PC-3 (cell line): ENCODE data around the gene RFC4. TPM values are rescaled to one million over a fixed set of nuclear protein-coding genes. Genes with fewer than 3 reads are reported as not detected.
A peak's percentile ranks its signal among the peaks of the same experiment; 100 is the strongest.

Experiments
- ATAC-seq: fragments of 200-7000 bp; cut with Tn5 transposase; 2 replicates; pipeline ENCODE4 v1.9.1; 2020; ENCODE audit warnings: mild to moderate bottlenecking, moderate library complexity
- BruUV-seq: library from RNA; stranded (reverse); fragments of 400-500 nt; replicated peaks from 2 replicates; lab custom pipeline; 2021; lab: Mats Ljungman, UMichigan
- CTCF ChIA-PET: fragments of 300-600 bp; sonication (Branson Sonifier 250); formaldehyde crosslinking; loops from one replicate; lab custom pipeline; 2022; ENCODE audit warnings: antibody characterized with exemption; lab: Charles Lee
- POLR2A ChIA-PET: fragments of 300-600 bp; sonication (Branson Sonifier 250); formaldehyde crosslinking; loops from one replicate; lab custom pipeline; 2022; ENCODE audit warnings: antibody characterized with exemption; ENCODE audit not compliant: unreplicated experiment; lab: Charles Lee
- DNase-seq: peaks from one replicate; pipeline ENCODE4 v3.0.0-alpha.2; 2015
- H2AFZ ChIP-seq: fragments of 300-600 bp; sonication (generic); 2 replicates; pipeline ENCODE4 v1.6.0; 2016; ENCODE audit warnings: antibody characterized with exemption, low read length
- H3F3A ChIP-seq: fragments of 300-600 bp; sonication (generic); one replicate; pipeline ENCODE4 v1.6.0; 2017; ENCODE audit warnings: antibody characterized with exemption, low read length, control low read depth, mild to moderate bottlenecking; ENCODE audit not compliant: unreplicated experiment
- H3K27ac ChIP-seq: fragments of 300-600 bp; sonication (generic); 2 replicates; pipeline ENCODE4 v1.5.1; 2016; ENCODE audit warnings: mild to moderate bottlenecking, low read length
- H3K27me3 ChIP-seq: fragments of 300-600 bp; sonication (generic); 2 replicates; pipeline ENCODE4 v1.6.1; 2016; ENCODE audit warnings: low read length, mixed read lengths
- H3K36me3 ChIP-seq: fragments of 300-600 bp; sonication (generic); 2 replicates; pipeline ENCODE4 v1.6.1; 2016; ENCODE audit warnings: low read depth, mixed run types, low read length, mixed read lengths
- H3K4me1 ChIP-seq: fragments of 300-600 bp; sonication (generic); 2 replicates; pipeline ENCODE4 v1.5.1; 2016; ENCODE audit warnings: low read length; ENCODE audit not compliant: insufficient read depth
- H3K4me2 ChIP-seq: fragments of 300-600 bp; sonication (generic); 2 replicates; pipeline ENCODE4 v1.6.0; 2016; ENCODE audit warnings: low read length
- H3K4me3 ChIP-seq: fragments of 300-600 bp; sonication (generic); 2 replicates; pipeline ENCODE4 v1.5.1; 2016; ENCODE audit warnings: mild to moderate bottlenecking, low read length, mixed read lengths
- H3K79me2 ChIP-seq: fragments of 300-600 bp; sonication (generic); 2 replicates; pipeline ENCODE4 v1.6.1; 2017; ENCODE audit warnings: low read length, mixed read lengths
- H3K9ac ChIP-seq: fragments of 300-600 bp; sonication (generic); 2 replicates; pipeline ENCODE4 v1.6.0; 2016; ENCODE audit warnings: mild to moderate bottlenecking, low read length
- H3K9me2 ChIP-seq: fragments of 300-600 bp; sonication (generic); replicated peaks from 2 replicates; pipeline ENCODE4 v1.6.1; 2016; ENCODE audit warnings: mixed run types, low read length, mixed read lengths
- H3K9me3 ChIP-seq: fragments of 300-600 bp; sonication (generic); 2 replicates; pipeline ENCODE4 v1.6.1; 2016; ENCODE audit warnings: low read length, mixed read lengths
- H4K20me1 ChIP-seq: fragments of 300-600 bp; sonication (generic); 2 replicates; pipeline ENCODE4 v1.6.1; 2016; ENCODE audit warnings: low read length, mixed read lengths
- EZH2 ChIP-seq: fragments of 300-600 bp; sonication (generic); IDR thresholded peaks from one replicate; pipeline ENCODE4 v1.6.1; 2017; ENCODE audit warnings: antibody characterized with exemption, mild to moderate bottlenecking, low read length; ENCODE audit not compliant: unreplicated experiment
- EZH2phosphoT487 ChIP-seq: fragments of 300-600 bp; sonication (generic); IDR thresholded peaks from 2 replicates; pipeline ENCODE4 v1.6.1; 2018; ENCODE audit warnings: mild to moderate bottlenecking, antibody characterized with exemption, low read length, borderline replicate concordance
- intact Hi-C: fragments of 100-400 bp; cut with micrococcal nuclease; formaldehyde crosslinking; loops from 2 replicates; pipeline ENCODE4 v1.9.0; 2023
- total RNA-seq: library from RNA; depleted of rRNA; stranded (reverse); fragments of >200 nt; gene quantifications from 2 replicates; pipeline ENCODE4 v1.2.3, GENCODE V29; 2014
- TF ChIP-seq, protein P1 (sequence below): fragments of 300-600 bp; sonication (generic); conservative IDR thresholded peaks from 2 replicates; pipeline ENCODE4 v1.5.1; 2017; ENCODE audit warnings: antibody characterized with exemption, low read depth, mild to moderate bottlenecking, low read length

Gene RFC4
- total RNA-seq, 1 experiment from 2014 or later, result 73.0 TPM

DNA sequence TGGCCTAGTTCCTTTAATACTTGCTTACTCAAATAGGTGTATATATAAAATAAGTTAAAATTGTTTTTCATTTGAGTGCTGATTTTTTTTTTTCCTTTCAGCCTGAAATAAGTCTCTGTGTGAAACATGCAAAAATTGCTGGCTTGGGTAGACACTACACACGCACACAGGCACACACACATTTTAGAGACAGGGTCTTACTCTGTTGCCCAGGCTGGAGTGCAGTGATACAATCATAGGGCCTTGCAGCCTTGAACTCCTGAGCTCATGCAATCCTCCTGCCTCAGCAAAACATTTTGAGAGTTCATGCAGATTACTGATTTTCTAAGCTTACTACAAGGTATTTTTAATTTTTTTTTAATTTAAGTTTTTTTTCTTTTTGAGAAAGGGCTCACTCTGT is 12.7 kb upstream of the RFC4 start:
- ChIA-PET CTCF (interaction anchor here (1.1 kb wide), 1 partner anchor 202 kb away, joined by 7 read pairs; no protein-coding TSS in a partner anchor), POLR2A (no interaction called here)
- TF ChIP-seq EZH2phosphoT487 (no peak), EZH2 (no peak)
- TF ChIP-seq, protein P1, sequence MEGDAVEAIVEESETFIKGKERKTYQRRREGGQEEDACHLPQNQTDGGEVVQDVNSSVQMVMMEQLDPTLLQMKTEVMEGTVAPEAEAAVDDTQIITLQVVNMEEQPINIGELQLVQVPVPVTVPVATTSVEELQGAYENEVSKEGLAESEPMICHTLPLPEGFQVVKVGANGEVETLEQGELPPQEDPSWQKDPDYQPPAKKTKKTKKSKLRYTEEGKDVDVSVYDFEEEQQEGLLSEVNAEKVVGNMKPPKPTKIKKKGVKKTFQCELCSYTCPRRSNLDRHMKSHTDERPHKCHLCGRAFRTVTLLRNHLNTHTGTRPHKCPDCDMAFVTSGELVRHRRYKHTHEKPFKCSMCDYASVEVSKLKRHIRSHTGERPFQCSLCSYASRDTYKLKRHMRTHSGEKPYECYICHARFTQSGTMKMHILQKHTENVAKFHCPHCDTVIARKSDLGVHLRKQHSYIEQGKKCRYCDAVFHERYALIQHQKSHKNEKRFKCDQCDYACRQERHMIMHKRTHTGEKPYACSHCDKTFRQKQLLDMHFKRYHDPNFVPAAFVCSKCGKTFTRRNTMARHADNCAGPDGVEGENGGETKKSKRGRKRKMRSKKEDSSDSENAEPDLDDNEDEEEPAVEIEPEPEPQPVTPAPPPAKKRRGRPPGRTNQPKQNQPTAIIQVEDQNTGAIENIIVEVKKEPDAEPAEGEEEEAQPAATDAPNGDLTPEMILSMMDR, result no peak
- H3K27me3 ChIP-seq, result no peaks in the 10 kb centered on the region
- H3K4me1 ChIP-seq, result peaks cover 9% of the 10 kb centered on the region
- BruUV-seq, result no TSS peak
- DNase-seq, result no peak
- H2AFZ ChIP-seq, result no peak overlapping the region
- H3K4me3 ChIP-seq, result no peak overlapping the region
- H3F3A ChIP-seq, result no peaks in the 10 kb centered on the region
- H3K4me2 ChIP-seq, result no peak overlapping the region
- no peaks in the 10 kb centered on the region for H3K79me2 ChIP-seq
- no peaks in the 10 kb centered on the region for H3K9me3 ChIP-seq
- H3K9ac ChIP-seq, result no peak overlapping the region
- H3K36me3 ChIP-seq, result no peaks in the 10 kb centered on the region
- no peaks in the 10 kb centered on the region for H3K9me2 ChIP-seq
- intact Hi-C loops, result no loop called here
- ATAC-seq, result no peak
- no peak overlapping the region for H3K27ac ChIP-seq
- H4K20me1 ChIP-seq, result no peaks in the 10 kb centered on the region

DNA sequence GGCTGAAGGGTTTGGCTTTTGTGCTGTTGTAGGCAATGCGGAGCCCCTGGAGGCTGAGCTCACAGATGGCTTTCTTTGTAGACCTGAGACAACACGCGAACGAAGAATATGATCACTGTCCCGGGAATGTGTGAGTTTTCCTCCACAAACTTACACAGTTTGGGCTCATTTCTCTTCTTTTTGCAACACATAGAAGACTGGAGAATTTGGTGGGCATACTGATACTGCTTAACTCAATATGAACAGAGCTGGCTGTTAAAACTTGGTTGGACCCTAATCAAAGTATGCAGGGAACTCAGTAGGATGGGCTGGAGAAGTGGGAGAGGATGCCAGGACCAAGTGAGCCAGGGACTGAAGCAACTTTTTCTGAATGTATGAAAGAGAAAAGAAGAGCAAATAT is 12.2 kb upstream of the RFC4 start:
- no peak overlapping the region for H3K27ac ChIP-seq
- no peaks in the 10 kb centered on the region for H3K9me3 ChIP-seq
- H3K4me1 ChIP-seq, result peaks cover 9% of the 10 kb centered on the region
- no peak for ATAC-seq
- H3K79me2 ChIP-seq, result no peaks in the 10 kb centered on the region
- no peaks in the 10 kb centered on the region for H3K36me3 ChIP-seq
- H4K20me1 ChIP-seq, result no peaks in the 10 kb centered on the region
- no TSS peak for BruUV-seq
- H3F3A ChIP-seq, result no peaks in the 10 kb centered on the region
- TF ChIP-seq EZH2phosphoT487 (no peak), EZH2 (no peak)
- TF ChIP-seq, protein P1, result no peak
- intact Hi-C loops, result no loop called here
- no peak overlapping the region for H3K9ac ChIP-seq
- H3K9me2 ChIP-seq, result no peaks in the 10 kb centered on the region
- no peaks in the 10 kb centered on the region for H3K27me3 ChIP-seq
- H3K4me3 ChIP-seq, result no peak overlapping the region
- POLR2A ChIA-PET, result no interaction called here
- H2AFZ ChIP-seq, result no peak overlapping the region
- DNase-seq, result no peak
- no peak overlapping the region for H3K4me2 ChIP-seq
- CTCF ChIA-PET, result interaction anchor here (1.1 kb wide), 1 partner anchor 202 kb away, joined by 7 read pairs; no protein-coding TSS in a partner anchor

- Histone ChIP-seq H3K36me3 (no peaks in the 10 kb centered on the region), H3K4me2 (0 out of 2 replicates have a peak overlapping the region, but pooled peaks have one; percentile 12), H3K27me3 (no peaks in the 10 kb centered on the region), H3K9me2 (no peaks in the 10 kb centered on the region), H3K4me1 (peaks cover 9% of the 10 kb centered on the region), H3K9me3 (no peaks in the 10 kb centered on the region), H3K4me3 (no peak overlapping the region), H4K20me1 (no peaks in the 10 kb centered on the region), H3K9ac (no peak overlapping the region), H3K27ac (no peak overlapping the region), H3F3A (no peaks in the 10 kb centered on the region), H2AFZ (peak overlapping the region; percentile 52; the same call in 1 of the 2 replicates), H3K79me2 (no peaks in the 10 kb centered on the region)
- DNase-seq (peak; percentile 69), ATAC-seq (peak; percentile 88)
- POLR2A ChIA-PET, result no interaction called here
- BruUV-seq, result no TSS peak
- TF ChIP-seq EZH2 (no peak), EZH2phosphoT487 (no peak)
- TF ChIP-seq, protein P1, result no peak
- CTCF ChIA-PET, result no interaction called here
- intact Hi-C loops, result no loop called here
Measured at GRCh38 chr3:186815435-186815834, 9.2 kb upstream of the RFC4 start.
